Measurements from ENCODE around the gene CACNA1B.
"Not testable (repeated sequence)": the region's sequence is repeated elsewhere in the genome, so short reads cannot be mapped to it uniquely, and the experiment has no call there.

Gene CACNA1B

GRCh38 chr9:137866226-137867141, 11.1 kb upstream of the CACNA1B start:
- DNase-seq, result no peak

DNA sequence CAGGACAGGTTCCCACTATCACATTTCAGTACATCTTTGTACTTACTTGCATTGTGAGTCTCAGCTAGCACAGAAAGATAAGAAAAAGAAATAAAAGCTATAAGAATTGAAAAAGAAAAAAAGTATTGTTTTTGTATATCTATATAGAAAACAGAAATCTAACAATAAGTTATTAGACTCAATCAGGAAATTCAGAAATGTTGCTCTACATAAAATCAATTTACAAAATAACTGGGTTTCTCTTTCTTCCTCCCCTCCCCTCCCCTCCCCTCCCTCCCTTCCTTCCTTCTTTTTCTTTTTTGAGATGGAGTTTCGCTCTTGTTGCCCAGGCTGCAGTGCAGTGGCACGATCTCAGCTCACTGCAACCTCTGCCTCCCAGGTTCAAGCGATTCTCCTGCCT, 7.2 kb upstream of the CACNA1B start:
- DNase-seq, result no peak

- DNase-seq, result no peak
These were observed 5.3 kb upstream of the CACNA1B start for GRCh38 chr9:137872296-137872695.

DNA sequence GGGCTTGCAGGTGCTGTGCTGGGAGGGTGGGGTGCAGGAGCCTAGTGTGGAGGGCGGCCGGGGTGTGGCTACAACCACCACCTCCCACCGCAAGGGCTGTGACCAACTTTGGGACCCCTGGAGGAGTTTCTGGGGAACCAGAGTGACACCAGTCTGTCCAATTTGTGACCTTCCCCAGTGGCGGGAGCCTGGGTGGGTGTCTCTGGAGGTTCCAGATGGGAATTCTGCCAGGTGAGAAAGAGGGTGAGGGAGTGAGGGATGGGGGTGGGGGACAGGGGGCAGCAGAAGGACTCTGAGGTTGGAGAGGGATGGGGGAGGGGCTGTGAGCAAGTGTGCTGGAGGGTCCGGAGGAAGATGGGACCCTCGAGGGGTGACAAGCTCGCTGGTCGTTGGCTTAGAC, 4.2 kb upstream of the CACNA1B start:
- no peak for DNase-seq

DNA sequence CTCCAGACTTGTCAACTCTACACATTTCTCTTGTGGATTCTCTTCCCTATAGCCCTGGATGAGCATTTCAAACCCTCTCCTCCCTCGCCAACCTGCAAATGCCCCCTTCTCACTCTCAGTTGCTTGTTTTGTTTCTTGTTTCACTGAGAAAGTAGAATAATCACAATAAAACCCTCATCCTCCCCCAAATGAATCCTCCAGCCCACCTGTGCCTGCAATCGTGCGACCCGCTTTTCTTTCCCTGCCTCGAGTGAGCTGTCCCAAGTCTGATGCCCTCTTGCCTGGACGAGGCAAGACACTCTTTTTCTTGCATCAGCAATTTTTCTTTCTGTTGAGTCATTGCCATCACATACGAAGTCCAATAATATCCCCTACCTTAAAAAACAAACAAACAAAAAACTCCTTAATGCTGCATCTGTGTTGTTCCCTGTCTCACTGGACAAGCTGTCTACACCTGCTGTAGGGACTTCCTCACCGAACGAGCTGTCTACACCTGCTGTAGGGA, 3.7 kb upstream of the CACNA1B start:
- no peak for DNase-seq

DNA sequence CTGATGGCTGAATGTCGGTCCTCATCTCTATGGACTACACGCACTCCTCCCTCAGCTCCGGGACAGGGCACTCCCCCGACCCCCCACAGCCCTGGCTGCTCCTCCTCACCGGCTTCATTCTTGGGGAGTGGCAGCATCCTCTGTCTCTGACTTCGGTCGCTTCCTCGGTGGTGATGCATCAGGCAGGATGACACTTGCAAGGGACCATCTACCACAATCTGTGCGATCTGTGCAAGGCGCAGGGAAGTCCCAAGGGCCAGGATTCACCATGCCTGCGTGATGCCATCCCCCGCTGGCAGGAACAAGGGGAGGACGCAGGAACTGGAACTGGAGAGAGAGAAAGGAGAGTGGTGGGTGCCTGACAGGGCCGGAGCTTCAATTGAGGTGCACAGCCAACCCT, 2.2 kb upstream of the CACNA1B start:
- no peak for DNase-seq

DNA sequence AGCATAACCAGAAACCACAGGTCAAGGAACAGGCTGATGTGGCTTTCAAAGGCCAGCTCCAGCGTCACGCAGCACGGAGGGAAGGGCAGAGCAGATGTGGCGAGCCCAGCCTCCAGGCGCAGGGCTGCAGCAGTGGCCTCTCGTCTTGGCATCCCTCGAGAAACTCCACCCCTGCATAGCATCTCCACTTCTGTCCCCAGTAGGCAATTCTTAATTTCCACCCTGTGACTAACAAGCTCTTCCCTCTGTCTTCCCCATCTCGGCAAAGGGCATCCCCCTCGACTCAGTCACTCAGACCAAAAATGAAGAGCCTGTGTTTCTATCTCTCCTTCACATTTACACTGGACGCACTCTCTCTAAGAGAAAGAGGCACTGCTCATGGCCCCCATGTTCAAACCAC, 1.7 kb upstream of the CACNA1B start:
- no peak for DNase-seq

GRCh38 chr9:137876269-137876668, 1.3 kb upstream of the CACNA1B start:
- no peak for DNase-seq

- no peak for DNase-seq
These were observed 698 bp upstream of the CACNA1B start for GRCh38 chr9:137876781-137877386.

DNA sequence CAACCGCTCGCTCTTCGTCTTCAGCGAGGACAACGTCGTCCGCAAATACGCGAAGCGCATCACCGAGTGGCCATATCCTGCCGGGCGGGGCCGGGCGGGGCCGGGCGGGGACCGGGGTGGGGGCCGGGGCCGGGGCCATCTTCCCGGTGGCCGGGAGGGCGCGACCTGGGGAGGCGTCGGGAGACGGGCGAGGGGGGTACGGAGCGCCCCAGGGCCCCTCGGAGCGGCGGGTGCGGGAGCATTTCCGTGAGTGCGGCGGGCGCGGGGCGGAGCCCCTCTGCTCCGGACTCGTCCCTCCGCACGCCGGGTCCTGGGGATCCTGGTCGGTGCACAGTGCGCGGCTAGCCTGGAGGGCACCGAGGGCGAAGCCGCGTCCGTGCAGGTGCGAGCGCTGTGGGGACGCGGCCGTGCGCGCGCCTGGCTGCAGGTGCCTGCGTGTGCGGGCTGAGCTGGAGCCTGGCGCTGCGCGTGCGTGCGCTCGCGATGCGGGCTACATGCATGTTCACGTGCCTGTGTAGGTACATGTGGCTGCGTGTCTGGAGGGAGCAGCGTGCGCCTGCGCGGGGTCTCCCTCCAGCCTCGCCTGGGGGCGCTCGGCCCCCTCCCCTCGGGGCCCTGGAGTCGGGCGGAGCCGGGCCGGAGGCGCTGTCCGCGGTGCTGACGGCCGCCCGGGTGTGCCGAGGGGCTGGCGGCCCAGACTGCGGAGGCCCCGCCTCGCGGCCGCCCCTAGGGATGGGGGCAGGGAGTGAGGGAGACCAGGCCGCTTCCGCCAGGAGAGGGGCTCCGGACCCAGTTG, 762 bp downstream of the CACNA1B start:
- no peak for DNase-seq

DNA sequence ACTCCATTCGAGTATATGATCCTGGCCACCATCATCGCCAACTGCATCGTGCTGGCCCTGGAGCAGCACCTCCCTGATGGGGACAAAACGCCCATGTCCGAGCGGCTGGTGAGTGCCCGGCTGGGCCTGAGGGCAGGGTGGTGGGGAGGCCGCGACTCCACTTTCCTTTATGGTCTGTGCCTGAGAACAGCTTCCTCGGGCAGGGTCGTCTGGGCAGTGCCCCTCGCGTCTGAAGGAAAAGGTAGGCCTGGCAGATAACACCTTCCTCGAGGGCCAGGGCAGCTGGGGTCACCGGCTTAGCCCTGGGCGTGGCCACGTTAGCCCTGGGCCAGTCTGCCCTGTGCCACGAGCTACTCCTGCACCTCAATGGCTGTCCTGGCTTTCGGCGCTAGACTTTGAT, 1.5 kb downstream of the CACNA1B start:
- no peak for DNase-seq

GRCh38 chr9:137879566-137880150, 2.1 kb downstream of the CACNA1B start:
- no peak for DNase-seq

- no peak for DNase-seq
These were observed 2.8 kb downstream of the CACNA1B start for GRCh38 chr9:137880160-137880975.

DNA sequence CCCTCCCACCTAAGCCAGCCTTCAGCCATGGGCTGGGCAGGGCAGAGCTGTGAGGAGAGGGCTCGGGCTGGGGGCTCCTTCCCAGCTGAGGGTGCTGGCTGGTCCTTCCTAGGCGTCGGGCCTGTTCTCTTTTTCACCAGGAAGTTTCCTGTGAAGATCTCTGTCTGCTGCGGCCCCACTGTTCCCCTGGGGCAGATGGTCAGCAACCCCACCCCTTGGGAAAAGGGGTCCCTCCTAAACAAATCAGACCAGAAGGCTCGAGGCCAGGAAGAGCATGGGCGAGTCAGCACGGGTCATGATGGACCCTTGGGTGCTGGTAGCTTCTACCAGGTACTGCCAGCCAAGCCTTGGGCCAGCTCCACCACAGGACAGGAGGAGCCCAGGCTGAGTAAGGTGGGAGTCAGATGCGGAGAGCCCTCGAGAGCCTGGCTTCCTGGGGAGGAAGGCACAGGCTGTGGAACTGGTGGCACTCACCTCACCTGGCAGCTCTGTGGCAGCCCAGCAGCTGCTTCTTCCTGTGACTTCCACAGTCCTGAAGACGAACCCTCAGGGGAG, 3.5 kb downstream of the CACNA1B start:
- DNase-seq, result no peak

DNA sequence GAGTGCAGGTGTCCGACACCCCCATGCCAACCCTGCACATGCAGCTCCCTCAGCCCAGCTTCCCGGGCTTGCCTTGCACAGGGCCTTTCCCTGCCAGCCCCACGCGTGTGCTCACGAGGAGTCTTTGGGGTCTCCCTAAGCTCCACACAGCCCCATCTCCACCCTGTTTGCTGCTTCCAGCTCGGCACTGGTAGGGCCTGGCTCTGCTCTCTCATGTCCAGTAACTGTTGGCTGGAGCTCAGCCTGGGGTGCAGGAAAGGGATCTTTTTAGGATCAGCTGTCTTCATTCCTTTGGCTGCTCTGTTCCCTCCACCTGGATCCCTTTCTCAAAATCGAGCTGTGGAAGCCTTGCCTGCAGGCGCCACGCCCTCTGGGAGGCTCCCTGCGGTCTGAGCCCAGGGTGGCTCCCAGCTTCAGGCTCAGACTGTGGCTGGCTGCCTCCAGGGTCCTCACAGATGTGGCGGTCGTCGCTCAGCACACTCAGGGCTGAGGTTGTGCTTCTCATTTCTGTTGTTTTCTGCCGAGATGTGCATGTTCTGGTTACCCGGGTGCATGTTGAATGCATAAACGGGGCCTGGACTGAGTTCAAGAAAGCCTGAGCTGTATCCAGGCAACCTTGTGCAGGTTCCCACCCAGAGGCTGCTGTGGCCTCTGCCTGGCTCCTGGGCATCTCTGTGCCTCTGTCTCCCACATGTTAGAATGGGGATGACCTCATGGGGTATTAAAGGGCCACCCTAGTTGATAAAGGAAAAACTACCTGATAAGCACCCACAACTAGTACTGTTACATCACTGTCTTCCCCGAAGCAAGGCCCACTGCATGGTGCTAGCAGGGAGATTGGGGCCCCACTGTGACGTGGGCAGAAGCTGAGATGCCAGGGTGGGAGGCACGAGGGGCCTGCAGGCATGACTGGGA, 4.3 kb downstream of the CACNA1B start:
- no peak for DNase-seq

- DNase-seq, result no peak
These were observed 4.9 kb downstream of the CACNA1B start for GRCh38 chr9:137882506-137882821.

DNA sequence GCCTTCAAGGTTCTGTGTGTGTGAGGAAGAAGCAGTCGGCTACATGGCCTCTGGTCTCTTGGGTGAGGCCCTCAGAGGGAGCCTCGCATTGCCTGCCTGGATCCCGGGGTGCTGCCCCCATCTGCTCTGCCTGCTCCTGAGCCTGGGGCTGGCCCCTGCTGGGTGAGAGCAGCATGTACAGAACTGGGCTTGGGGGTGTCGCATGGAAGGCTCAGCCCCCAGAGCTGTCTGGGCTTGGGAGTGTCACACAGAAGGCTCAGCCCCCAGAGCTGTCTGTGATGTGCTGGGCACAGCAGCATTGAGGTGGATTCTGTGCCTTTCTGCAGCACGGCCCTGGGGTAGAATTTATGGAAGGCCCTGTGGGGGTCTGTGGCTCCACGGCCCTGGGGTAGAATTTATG, 6.4 kb downstream of the CACNA1B start:
- not testable (repeated sequence) for DNase-seq

DNA sequence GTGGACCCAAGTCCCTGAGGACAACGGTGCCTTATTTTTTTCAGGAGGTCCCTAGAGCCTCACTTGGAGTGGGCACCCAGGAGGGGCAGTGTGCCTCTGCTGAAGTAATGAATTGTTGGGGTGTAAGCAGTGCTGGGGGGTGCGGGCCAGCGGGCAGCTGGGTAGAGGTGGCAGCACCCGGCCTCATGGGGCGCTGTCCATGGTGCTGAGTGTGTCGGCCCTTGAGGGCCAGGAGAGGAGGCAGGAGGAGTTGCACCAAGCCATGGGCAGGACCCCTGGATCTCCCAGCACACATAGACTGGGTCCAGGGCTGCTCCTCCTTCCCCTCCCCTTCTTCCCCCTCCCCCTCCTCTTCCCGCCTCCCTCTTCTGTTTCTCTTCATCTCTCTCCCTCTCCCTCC, 7.0 kb downstream of the CACNA1B start:
- DNase-seq, result not testable (repeated sequence)

- not testable (repeated sequence) for DNase-seq
These were observed 7.5 kb downstream of the CACNA1B start for GRCh38 chr9:137885121-137885520.

- DNase-seq, result not testable (repeated sequence)
These were observed 11.0 kb downstream of the CACNA1B start for GRCh38 chr9:137888621-137889020.

DNA sequence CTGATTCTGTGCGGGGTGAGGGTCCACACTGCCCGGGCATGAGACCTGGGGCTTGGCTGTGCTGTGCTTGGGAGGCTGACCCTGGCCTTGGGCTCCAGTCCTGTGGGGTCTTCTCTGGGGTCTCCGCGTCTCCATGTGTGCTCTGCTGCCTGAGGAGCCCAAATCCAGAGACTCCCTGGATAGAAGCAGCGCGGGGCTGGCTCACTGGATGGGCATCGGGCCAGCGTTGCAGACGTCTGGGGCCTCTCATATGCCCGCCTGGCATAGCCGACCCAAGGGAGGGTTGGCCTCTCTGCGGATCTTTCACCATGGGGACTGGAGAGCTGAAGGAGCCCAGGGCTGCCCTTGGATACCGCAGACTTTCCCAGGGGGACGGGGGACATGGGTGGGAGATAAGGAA, 12.4 kb downstream of the CACNA1B start:
- not testable (repeated sequence) for DNase-seq

Data from NCI-H446 treated with DMSO at 0.1 percent for 48 hours (cell line).